ENCODE measurements around the gene ZNF398. TPM values are rescaled to one million over a fixed set of nuclear protein-coding genes. Genes with fewer than 3 reads are reported as not detected.
"Not testable (repeated sequence)": the region's sequence is repeated elsewhere in the genome, so short reads cannot be mapped to it uniquely, and the experiment has no call there.

Gene ZNF398
- total RNA-seq, 1 donor from 2014 or later: 11.7 TPM

- H3K36me3 Mint-ChIP-seq (ENCODE audit: low read depth): peaks cover 66% of the 10 kb centered on the region
These were observed 70.3 kb downstream of the ZNF398 start for GRCh38 chr7:149217570-149217969.

GRCh38 chr7:149218469-149219420 is 71.5 kb downstream of the ZNF398 start:
- H3K27ac Mint-ChIP-seq: no peak overlapping the region
- no peaks in the 10 kb centered on the region for H3K9me3 Mint-ChIP-seq
- no peak for DNase-seq
- peaks cover 56% of the 10 kb centered on the region for H3K36me3 Mint-ChIP-seq (ENCODE audit: low read depth)
- H3K4me1 Mint-ChIP-seq: no peaks in the 10 kb centered on the region
- no peak overlapping the region for H3K4me3 Mint-ChIP-seq
- no peaks in the 10 kb centered on the region for H3K27me3 Mint-ChIP-seq
- intact Hi-C loops (cut with micrococcal nuclease): no loop called here

More at GRCh38 chr7:149217570-149217969, 70.3 kb downstream of the ZNF398 start:
- Mint-ChIP-seq H3K4me1 (no peaks in the 10 kb centered on the region), H3K27ac (no peak overlapping the region), H3K9me3 (no peaks in the 10 kb centered on the region), H3K4me3 (no peak overlapping the region), H3K27me3 (no peaks in the 10 kb centered on the region)
- no peak for DNase-seq
- intact Hi-C loops (cut with micrococcal nuclease): no loop called here

- H3K9me3 Mint-ChIP-seq: no peaks in the 10 kb centered on the region
- H3K27ac Mint-ChIP-seq: no peak overlapping the region
- no peaks in the 10 kb centered on the region for H3K27me3 Mint-ChIP-seq
- no peak for DNase-seq
- intact Hi-C loops (cut with micrococcal nuclease): no loop called here
- H3K4me3 Mint-ChIP-seq: no peak overlapping the region
- H3K36me3 Mint-ChIP-seq (ENCODE audit: low read depth): peaks cover 50% of the 10 kb centered on the region
- no peaks in the 10 kb centered on the region for H3K4me1 Mint-ChIP-seq
These were observed 73.3 kb downstream of the ZNF398 start for GRCh38 chr7:149220534-149220933.

DNA sequence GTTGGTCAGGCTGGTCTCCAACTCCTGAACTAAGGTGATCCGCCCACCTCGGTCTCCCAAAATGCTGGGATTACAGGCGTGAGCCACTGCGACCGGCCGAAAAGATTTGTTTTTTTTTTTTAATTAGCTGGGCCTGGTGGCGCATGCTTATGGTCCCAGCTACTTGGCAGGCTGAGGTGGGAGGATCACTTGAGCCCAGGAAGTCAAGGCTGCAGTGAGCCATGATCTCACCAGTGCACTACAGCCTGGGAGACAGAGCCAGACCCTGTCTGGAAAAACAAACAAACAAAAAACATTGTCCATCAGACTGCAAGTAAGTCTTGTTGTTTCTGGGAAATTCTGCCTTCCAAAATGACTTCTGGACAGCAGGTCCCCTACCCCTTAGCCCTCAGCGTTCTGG is 75.9 kb downstream of the ZNF398 start:
- H3K27ac Mint-ChIP-seq: no peak overlapping the region
- H3K4me3 Mint-ChIP-seq: no peak overlapping the region
- DNase-seq: no peak
- peaks cover 33% of the 10 kb centered on the region for H3K36me3 Mint-ChIP-seq (ENCODE audit: low read depth)
- H3K9me3 Mint-ChIP-seq: no peaks in the 10 kb centered on the region
- intact Hi-C loops (cut with micrococcal nuclease): no loop called here
- H3K4me1 Mint-ChIP-seq: no peaks in the 10 kb centered on the region
- H3K27me3 Mint-ChIP-seq: no peaks in the 10 kb centered on the region

GRCh38 chr7:149223761-149224160 is 76.5 kb downstream of the ZNF398 start:
- H3K27ac Mint-ChIP-seq: no peak overlapping the region
- no peaks in the 10 kb centered on the region for H3K27me3 Mint-ChIP-seq
- intact Hi-C loops (cut with micrococcal nuclease): no loop called here
- no peak overlapping the region for H3K4me3 Mint-ChIP-seq
- H3K4me1 Mint-ChIP-seq: no peaks in the 10 kb centered on the region
- H3K36me3 Mint-ChIP-seq (ENCODE audit: low read depth): peaks cover 29% of the 10 kb centered on the region
- no peak for DNase-seq
- no peaks in the 10 kb centered on the region for H3K9me3 Mint-ChIP-seq

DNA sequence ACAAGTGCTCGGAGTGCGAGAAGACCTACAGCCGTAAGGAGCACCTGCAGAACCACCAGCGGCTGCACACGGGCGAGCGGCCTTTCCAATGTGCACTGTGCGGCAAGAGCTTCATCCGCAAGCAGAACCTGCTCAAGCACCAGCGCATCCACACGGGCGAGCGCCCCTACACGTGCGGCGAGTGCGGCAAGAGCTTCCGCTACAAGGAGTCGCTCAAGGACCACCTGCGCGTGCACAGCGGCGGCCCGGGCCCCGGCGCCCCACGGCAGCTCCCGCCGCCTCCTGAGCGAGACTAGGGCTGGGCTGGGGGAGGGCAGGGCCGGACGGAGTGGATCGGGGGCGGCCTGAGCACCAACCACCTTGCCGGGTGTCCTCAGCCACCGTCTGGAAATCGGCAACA is 77.1 kb downstream of the ZNF398 start:
- no peak for DNase-seq
- Mint-ChIP-seq H3K27me3 (no peaks in the 10 kb centered on the region), H3K9me3 (no peaks in the 10 kb centered on the region), H3K27ac (no peak overlapping the region), H3K36me3 (ENCODE audit: low read depth) (peaks cover 24% of the 10 kb centered on the region), H3K4me3 (no peak overlapping the region), H3K4me1 (peaks cover 2% of the 10 kb centered on the region)
- intact Hi-C loops (cut with micrococcal nuclease): no loop called here

DNA sequence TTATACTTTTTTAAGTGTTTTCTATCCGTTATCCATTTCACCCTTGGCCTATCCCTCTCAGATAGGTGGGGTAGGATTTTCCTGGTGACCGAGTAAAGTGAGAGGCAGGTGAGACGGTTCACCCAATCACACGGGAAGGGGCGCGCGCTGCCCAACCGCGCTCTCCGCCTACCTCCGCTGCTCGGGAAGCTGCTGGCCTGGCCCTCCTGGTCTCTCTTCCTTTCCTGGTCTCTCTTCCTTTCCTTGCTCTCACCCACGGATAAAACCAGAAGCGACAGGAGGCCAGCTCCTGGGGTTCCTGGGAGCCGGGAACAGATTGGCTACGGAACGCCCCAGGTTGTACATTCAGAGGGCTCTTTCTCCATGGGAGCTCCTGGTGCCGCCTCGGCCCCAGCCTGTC is 77.9 kb downstream of the ZNF398 start:
- no peak overlapping the region for H3K27ac Mint-ChIP-seq

GRCh38 chr7:149225656-149226055 is 78.4 kb downstream of the ZNF398 start:
- no peaks in the 10 kb centered on the region for H3K27me3 Mint-ChIP-seq
- H3K27ac Mint-ChIP-seq: no peak overlapping the region
- DNase-seq: no peak
- H3K36me3 Mint-ChIP-seq (ENCODE audit: low read depth): peaks cover 19% of the 10 kb centered on the region
- H3K4me1 Mint-ChIP-seq: peaks cover 2% of the 10 kb centered on the region
- H3K4me3 Mint-ChIP-seq: no peak overlapping the region
- intact Hi-C loops (cut with micrococcal nuclease): no loop called here
- no peaks in the 10 kb centered on the region for H3K9me3 Mint-ChIP-seq

More for the DNA sequence above, 77.9 kb downstream of the ZNF398 start:
- Mint-ChIP-seq H3K4me3 (no peak overlapping the region), H3K27me3 (no peaks in the 10 kb centered on the region), H3K36me3 (ENCODE audit: low read depth) (peaks cover 19% of the 10 kb centered on the region), H3K9me3 (no peaks in the 10 kb centered on the region), H3K4me1 (peaks cover 2% of the 10 kb centered on the region)
- intact Hi-C loops (cut with micrococcal nuclease): no loop called here
- no peak for DNase-seq

GRCh38 chr7:149226366-149226765 is 79.1 kb downstream of the ZNF398 start:
- DNase-seq; H3K4me3 Mint-ChIP-seq; H3K9me3 Mint-ChIP-seq; intact Hi-C loops (cut with micrococcal nuclease); H3K27me3 Mint-ChIP-seq; H3K27ac Mint-ChIP-seq; H3K4me1 Mint-ChIP-seq: not testable (repeated sequence)
- H3K36me3 Mint-ChIP-seq (ENCODE audit: low read depth): peaks cover 15% of the 10 kb centered on the region

DNA sequence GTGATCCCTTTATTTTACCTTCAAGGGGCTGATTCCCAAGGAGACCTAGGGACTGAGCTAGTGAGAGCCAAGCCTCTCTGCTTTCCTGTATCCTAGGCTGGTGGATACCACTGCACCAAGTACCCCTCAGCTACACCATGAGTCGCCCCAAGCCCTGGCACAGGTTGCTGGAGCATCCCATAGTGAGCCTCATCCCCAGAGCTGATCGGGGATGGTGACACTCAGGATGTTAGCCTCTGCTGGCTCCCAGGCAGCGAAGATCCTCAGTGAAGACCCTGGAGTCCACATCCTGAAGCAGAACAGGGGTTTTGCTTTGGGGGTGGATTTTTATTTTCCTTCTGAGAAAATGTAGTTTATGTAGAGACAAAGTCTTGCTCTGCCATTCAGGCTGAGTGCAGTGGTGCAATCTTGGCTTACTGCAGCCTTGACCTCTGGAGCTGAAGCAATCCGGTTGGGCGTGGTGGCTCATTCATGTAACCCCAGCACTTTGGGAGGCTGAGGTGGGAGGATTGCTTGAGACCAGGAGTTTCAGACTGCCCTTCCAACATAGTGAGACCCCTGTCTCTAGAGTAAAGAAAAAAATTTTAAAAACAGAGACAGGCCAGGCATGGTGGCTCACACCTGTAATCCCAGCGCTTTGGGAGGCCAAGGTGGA is 79.7 kb downstream of the ZNF398 start:
- H3K4me3 Mint-ChIP-seq: no peak overlapping the region
- peaks cover 2% of the 10 kb centered on the region for H3K4me1 Mint-ChIP-seq
- no peaks in the 10 kb centered on the region for H3K9me3 Mint-ChIP-seq
- intact Hi-C loops (cut with micrococcal nuclease): no loop called here
- H3K36me3 Mint-ChIP-seq (ENCODE audit: low read depth): peaks cover 11% of the 10 kb centered on the region
- DNase-seq: no peak
- H3K27ac Mint-ChIP-seq: no peak overlapping the region
- no peaks in the 10 kb centered on the region for H3K27me3 Mint-ChIP-seq

DNA sequence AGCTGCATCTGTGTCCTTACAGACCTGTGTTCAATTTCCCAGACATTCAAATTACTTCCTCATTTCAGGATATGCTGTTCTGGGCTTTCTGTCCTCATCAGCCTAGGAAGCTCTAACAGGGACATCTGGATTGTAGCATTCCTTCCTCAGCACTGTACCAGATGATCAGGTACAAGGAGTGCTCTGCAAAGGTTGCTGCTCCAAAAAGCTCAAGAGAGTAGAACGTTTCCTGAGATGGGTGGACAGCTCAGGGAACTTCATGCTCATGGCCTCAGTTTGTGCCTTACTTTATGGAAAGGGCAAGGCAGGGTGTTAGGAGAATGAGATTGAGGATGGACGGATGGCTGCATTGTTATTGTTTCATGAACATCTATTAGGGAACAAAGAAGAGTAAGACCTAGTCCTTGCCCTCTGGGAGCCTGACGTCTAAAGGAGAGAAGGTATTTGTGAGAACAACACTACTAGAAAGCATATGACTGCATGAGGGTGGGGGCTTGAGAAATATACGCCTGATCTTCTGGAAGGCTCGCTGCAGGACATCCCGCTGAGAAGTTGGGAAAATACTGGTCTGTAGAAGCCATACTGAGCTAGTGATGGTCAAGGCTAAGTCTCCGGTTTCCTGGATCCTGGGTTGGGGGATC is 81.7 kb downstream of the ZNF398 start:
- Mint-ChIP-seq H3K36me3 (ENCODE audit: low read depth) (peaks cover 11% of the 10 kb centered on the region), H3K27me3 (no peaks in the 10 kb centered on the region), H3K4me3 (no peak overlapping the region), H3K27ac (no peak overlapping the region), H3K4me1 (peaks cover 2% of the 10 kb centered on the region), H3K9me3 (no peaks in the 10 kb centered on the region)
- intact Hi-C loops (cut with micrococcal nuclease): no loop called here
- no peak for DNase-seq

DNA sequence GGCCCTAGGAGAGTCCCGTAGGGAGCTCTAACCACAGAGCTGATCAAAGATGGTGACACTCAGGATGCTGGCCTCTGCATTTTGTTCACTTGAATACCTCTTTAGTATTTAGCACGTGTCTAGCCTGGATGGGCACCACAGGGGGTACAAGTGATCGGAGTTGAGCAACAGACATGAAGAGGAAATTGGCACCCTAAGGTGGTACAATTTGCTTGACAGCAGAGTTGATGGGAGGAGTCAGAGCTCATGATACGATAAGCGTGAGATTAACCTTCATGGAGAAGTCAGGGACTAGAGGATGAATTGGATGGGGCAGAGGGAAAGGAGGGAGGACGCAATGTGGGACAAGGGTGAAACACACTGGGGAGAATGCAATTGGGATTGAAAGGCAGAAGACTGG is 82.3 kb downstream of the ZNF398 start:
- H3K4me1 Mint-ChIP-seq: peaks cover 2% of the 10 kb centered on the region
- H3K4me3 Mint-ChIP-seq: no peak overlapping the region
- H3K9me3 Mint-ChIP-seq: no peaks in the 10 kb centered on the region
- H3K27me3 Mint-ChIP-seq: no peaks in the 10 kb centered on the region
- peaks cover 11% of the 10 kb centered on the region for H3K36me3 Mint-ChIP-seq (ENCODE audit: low read depth)
- DNase-seq: no peak
- peak overlapping the region; percentile 12 for H3K27ac Mint-ChIP-seq
- intact Hi-C loops (cut with micrococcal nuclease): no loop called here

DNA sequence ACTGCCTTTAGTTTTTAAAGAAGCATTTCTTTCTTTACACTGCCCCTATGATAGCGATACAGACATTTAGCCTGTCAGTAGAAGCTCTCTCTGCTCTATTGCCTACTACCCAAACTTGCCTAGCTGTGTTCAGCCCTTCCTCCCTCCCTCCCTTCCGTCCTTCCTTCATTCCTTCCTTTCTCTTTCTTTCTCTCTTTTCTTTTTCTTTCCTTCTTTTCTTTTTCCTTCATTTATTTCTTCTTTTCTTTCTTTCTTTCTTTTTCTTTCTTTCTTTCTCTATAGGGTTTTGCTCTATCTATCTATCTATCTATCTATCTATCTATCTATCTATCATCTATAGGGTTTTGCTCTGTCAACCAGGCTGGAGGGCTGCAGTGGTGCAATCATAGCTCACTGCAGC is 85.1 kb downstream of the ZNF398 start:
- intact Hi-C loops (cut with micrococcal nuclease): no loop called here
- Mint-ChIP-seq H3K27ac (no peak overlapping the region), H3K4me3 (no peak overlapping the region), H3K27me3 (no peaks in the 10 kb centered on the region), H3K36me3 (ENCODE audit: low read depth) (no peaks in the 10 kb centered on the region), H3K4me1 (peaks cover 2% of the 10 kb centered on the region), H3K9me3 (no peaks in the 10 kb centered on the region)
- DNase-seq: no peak
